ENCODE data around the gene TTLL8. TPM values are rescaled to one million over a fixed set of nuclear protein-coding genes. Genes with fewer than 3 reads are reported as not detected.

TTLL8 gene
- total RNA-seq, 1 donor from 2014 or later = not detected

DNA sequence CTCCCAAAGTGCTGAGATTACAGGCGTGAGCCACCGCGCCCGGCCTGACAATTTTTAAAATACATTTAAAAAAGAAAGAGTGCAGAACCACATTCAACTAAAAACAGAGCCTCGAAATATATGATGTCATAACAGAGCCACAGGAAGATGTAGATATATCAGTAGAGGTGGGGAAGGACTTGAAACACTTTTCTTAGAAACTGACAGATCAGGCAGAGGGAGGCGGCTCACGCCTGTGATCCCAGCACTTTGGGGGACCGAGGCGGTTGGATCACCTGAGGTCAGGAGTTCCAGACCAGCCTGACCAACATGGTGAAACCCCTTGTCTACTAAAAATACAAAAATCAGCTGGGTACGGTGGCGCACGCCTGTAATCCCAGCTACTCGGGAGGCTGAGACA is 20.1 kb upstream of the TTLL8 start:
- Mint-ChIP-seq H3K27me3 (ENCODE audit: insufficient read depth) (peaks cover 8% of the 10 kb centered on the region), H3K9me3 (no peaks in the 10 kb centered on the region), H3K36me3 (ENCODE audit: low read depth) (no peaks in the 10 kb centered on the region), H3K4me3 (no peak overlapping the region), H3K4me1 (ENCODE audit: low read depth) (no peaks in the 10 kb centered on the region), H3K27ac (no peak overlapping the region)
- intact Hi-C loops (cut with micrococcal nuclease) = no loop called here
- DNase-seq (ENCODE audit: low spot score) = no peak

DNA sequence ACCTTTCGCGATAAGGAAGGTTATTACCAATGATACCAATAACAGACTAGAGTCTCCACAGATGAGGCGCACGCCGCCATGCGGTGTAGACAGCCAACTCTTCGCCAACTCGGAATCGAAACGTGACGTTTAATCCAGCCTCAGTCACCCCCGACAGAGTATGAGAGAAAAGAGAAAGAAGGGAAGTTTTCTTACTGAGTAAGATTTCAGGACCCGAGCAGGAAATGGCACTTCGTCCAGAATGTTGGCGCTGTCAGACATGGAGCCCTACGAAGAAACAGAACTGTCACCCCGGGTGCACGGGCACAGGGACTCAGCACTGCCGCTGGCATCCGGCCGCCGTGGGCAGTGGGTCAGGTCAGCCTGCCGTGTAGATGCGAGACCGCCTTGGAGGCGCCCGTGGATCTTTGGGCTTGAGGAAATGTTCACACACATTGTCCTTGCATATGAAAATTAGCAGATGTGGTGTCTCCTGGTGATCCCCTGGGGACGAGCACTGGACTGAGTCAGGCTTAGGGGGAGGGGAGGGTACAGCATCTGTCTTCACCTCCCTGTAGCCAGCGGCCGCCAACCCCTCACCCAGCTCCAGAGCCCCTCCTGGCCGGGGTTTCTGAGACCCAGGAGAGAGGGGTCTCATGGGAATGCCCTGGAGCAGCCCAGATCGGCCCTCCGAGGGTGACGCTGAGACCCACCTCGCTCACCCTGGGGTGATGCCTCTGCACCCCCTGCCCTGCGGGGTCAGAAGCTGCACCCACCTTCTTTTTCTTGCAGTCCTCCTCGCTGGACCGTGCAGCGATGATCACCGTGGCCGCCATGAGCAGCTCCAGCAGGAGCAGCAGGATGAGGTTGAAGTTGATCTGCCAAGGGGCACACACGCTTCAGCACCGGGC is 18.8 kb upstream of the TTLL8 start:
- Mint-ChIP-seq H3K4me3 (no peak overlapping the region), H3K9me3 (no peaks in the 10 kb centered on the region), H3K27ac (no peak overlapping the region), H3K4me1 (ENCODE audit: low read depth) (no peaks in the 10 kb centered on the region), H3K27me3 (ENCODE audit: insufficient read depth) (peaks cover 8% of the 10 kb centered on the region), H3K36me3 (ENCODE audit: low read depth) (no peaks in the 10 kb centered on the region)
- intact Hi-C loops (cut with micrococcal nuclease) = no loop called here
- DNase-seq (ENCODE audit: low spot score) = no peak

GRCh38 chr22:50074551-50075530 is 16.7 kb upstream of the TTLL8 start:
- intact Hi-C loops (cut with micrococcal nuclease) = no loop called here
- H3K9me3 Mint-ChIP-seq = no peaks in the 10 kb centered on the region
- DNase-seq (ENCODE audit: low spot score) = no peak
- no peaks in the 10 kb centered on the region for H3K36me3 Mint-ChIP-seq (ENCODE audit: low read depth)
- no peak overlapping the region for H3K4me3 Mint-ChIP-seq
- H3K4me1 Mint-ChIP-seq (ENCODE audit: low read depth) = no peaks in the 10 kb centered on the region
- no peak overlapping the region for H3K27ac Mint-ChIP-seq
- H3K27me3 Mint-ChIP-seq (ENCODE audit: insufficient read depth) = peaks cover 8% of the 10 kb centered on the region

GRCh38 chr22:50074056-50074455 is 16.0 kb upstream of the TTLL8 start:
- no peaks in the 10 kb centered on the region for H3K9me3 Mint-ChIP-seq
- H3K4me1 Mint-ChIP-seq (ENCODE audit: low read depth) = no peaks in the 10 kb centered on the region
- intact Hi-C loops (cut with micrococcal nuclease) = no loop called here
- no peak for DNase-seq (ENCODE audit: low spot score)
- no peak overlapping the region for H3K27ac Mint-ChIP-seq
- no peak overlapping the region for H3K4me3 Mint-ChIP-seq
- peaks cover 8% of the 10 kb centered on the region for H3K27me3 Mint-ChIP-seq (ENCODE audit: insufficient read depth)
- no peaks in the 10 kb centered on the region for H3K36me3 Mint-ChIP-seq (ENCODE audit: low read depth)

DNA sequence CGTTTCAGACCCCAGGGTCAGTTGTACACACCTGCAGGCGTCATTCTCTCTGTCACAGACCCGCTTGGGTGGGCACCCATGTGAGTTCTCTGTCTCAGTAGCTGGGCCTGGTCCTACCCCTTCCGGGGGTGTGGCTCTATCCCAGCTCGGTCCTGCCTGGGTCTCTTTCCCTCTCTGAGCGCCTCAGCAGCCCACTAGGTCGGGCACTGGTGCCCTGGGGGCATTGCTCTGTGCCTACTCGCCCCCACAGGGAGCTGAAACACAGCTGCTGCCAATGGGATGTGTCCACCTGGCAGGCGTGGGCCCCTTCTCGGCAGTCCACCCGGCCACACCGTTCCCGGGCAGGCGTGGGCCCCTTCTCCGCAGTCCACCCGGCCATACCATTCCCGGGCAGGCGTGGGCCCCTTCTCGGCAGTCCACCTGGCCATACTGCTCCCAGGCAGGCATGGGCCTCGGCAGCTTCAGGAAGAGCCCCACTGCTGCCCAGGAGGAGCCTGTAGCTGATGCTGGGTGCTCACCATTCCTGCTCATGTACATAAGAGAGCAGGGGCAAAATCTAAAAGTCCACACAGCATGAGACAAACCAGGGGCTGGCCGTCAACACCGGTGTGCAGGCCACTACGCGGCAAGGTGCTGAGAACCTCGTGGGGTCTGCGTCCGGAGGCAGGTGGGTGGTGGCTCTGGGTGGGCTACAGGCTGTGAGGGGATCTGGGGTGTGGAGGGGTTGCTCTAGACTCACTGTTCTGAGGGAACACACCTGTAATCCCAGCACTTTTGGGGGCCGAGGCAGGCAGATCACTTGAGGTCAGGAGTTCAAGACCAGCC is 14.8 kb upstream of the TTLL8 start:
- no peak for DNase-seq (ENCODE audit: low spot score)
- intact Hi-C loops (cut with micrococcal nuclease) = no loop called here
- no peaks in the 10 kb centered on the region for H3K4me1 Mint-ChIP-seq (ENCODE audit: low read depth)
- H3K27ac Mint-ChIP-seq = no peak overlapping the region
- H3K9me3 Mint-ChIP-seq = no peaks in the 10 kb centered on the region
- no peaks in the 10 kb centered on the region for H3K36me3 Mint-ChIP-seq (ENCODE audit: low read depth)
- peaks cover 4% of the 10 kb centered on the region for H3K27me3 Mint-ChIP-seq (ENCODE audit: insufficient read depth)
- no peak overlapping the region for H3K4me3 Mint-ChIP-seq

GRCh38 chr22:50072167-50072555 is 14.1 kb upstream of the TTLL8 start:
- Mint-ChIP-seq H3K4me1 (ENCODE audit: low read depth) (no peaks in the 10 kb centered on the region), H3K36me3 (ENCODE audit: low read depth) (no peaks in the 10 kb centered on the region), H3K9me3 (no peaks in the 10 kb centered on the region), H3K27ac (no peak overlapping the region), H3K4me3 (no peak overlapping the region), H3K27me3 (ENCODE audit: insufficient read depth) (peaks cover 4% of the 10 kb centered on the region)
- intact Hi-C loops (cut with micrococcal nuclease) = no loop called here
- DNase-seq (ENCODE audit: low spot score) = no peak

DNA sequence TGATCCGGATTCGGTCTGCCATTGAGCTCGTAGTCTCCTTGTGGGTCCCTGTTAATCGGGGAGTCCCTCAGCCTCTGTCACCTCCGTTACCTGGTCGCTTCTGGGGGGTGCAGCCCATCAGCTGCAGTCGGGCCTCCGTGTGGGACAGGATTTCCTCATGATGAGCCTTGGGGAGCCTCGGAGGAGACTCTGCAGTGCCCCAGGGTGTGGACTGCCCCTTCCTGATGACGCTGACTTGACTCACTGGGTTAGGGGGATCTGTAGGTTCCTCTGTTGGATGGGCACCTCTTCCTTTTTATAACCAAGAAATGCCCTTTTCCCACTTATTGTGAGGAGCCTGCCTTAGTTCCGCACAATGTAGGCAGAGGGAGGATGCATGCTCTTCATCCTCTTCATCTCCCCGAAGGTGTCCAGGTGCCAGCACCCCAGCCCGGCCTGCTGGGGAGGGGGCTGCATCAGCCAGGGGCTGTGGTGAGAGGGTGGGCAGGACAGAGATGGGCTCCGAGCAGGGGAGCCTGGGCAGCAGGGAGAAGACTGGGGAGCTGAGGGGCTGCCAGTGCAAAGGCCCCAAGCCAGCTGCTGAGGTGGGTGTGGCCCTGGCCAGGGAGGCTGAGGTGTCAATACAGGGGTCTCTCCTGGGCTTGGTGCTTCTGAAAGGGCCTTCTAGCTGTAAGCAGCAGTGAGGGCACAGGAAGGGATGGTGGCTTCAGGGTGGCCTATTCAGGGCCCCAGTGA is 13.5 kb upstream of the TTLL8 start:
- no peaks in the 10 kb centered on the region for H3K9me3 Mint-ChIP-seq
- no peaks in the 10 kb centered on the region for H3K36me3 Mint-ChIP-seq (ENCODE audit: low read depth)
- no peak for DNase-seq (ENCODE audit: low spot score)
- H3K4me1 Mint-ChIP-seq (ENCODE audit: low read depth) = no peaks in the 10 kb centered on the region
- H3K4me3 Mint-ChIP-seq = no peak overlapping the region
- intact Hi-C loops (cut with micrococcal nuclease) = no loop called here
- no peak overlapping the region for H3K27ac Mint-ChIP-seq
- H3K27me3 Mint-ChIP-seq (ENCODE audit: insufficient read depth) = peaks cover 3% of the 10 kb centered on the region

DNA sequence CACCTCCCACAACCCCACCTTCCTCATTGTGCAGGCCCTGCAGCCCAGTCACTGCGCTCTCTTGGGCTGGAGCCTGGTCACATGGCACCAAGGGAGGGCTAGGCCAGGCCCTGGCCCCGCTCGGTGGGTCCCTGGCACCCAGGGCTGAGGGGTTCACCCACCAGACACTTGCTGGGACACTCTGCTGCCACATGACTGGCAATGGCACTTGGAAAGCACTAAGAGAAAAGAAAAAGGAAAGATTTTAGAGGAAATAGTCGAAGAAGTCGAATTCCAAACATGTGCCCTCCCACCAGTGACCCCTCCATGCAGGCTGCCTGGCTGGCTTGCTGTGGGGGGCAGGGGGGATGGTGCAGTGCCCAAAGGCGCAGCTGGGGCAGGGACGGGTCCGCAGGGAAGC is 12.3 kb upstream of the TTLL8 start:
- no peaks in the 10 kb centered on the region for H3K36me3 Mint-ChIP-seq (ENCODE audit: low read depth)
- intact Hi-C loops (cut with micrococcal nuclease) = no loop called here
- H3K4me3 Mint-ChIP-seq = no peak overlapping the region
- H3K4me1 Mint-ChIP-seq (ENCODE audit: low read depth) = no peaks in the 10 kb centered on the region
- no peaks in the 10 kb centered on the region for H3K27me3 Mint-ChIP-seq (ENCODE audit: insufficient read depth)
- no peak overlapping the region for H3K27ac Mint-ChIP-seq
- no peaks in the 10 kb centered on the region for H3K9me3 Mint-ChIP-seq
- no peak for DNase-seq (ENCODE audit: low spot score)

DNA sequence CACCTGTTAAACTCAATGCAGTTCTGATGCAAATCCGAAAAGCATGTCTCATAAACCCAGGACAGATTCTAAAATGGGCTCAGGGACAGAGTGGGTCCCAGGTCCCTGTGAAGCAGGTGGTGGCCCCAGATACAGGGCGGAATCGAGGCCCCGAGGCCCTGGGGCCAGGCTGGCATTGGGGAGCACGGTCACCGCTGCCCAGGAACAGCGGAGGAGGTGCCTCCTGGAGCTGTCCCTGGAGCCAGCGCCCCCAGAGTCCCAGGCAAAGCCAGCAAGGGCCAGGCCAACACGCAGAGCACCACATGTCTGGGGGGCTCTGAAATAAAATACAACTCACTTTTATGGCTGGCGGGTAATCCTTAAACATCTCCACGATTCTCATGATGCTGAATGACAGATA is 10.0 kb upstream of the TTLL8 start:
- H3K4me3 Mint-ChIP-seq = no peak overlapping the region
- H3K4me1 Mint-ChIP-seq (ENCODE audit: low read depth) = no peaks in the 10 kb centered on the region
- no peaks in the 10 kb centered on the region for H3K36me3 Mint-ChIP-seq (ENCODE audit: low read depth)
- no peaks in the 10 kb centered on the region for H3K27me3 Mint-ChIP-seq (ENCODE audit: insufficient read depth)
- DNase-seq (ENCODE audit: low spot score) = no peak
- intact Hi-C loops (cut with micrococcal nuclease) = no loop called here
- no peak overlapping the region for H3K27ac Mint-ChIP-seq
- no peaks in the 10 kb centered on the region for H3K9me3 Mint-ChIP-seq

DNA sequence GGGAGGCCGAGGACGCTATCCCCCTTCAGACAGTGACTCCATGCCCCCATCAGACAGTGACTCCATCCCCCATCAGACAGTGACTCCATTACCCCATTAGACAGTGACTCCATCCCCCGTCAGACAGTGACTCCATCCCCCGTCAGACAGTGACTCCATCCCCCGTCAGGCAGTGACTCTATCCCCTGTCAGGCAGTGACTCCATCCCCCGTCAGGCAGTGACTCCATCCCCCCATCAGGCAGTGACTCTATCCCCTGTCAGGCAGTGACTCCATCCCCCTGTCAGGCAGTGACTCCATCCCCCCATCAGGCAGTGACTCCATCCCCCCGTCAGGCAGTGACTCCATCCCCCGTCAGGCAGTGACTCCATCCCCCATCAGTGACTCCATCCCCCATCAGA is 9.1 kb upstream of the TTLL8 start:
- Mint-ChIP-seq H3K27me3 (ENCODE audit: insufficient read depth) (no peaks in the 10 kb centered on the region), H3K4me1 (ENCODE audit: low read depth) (no peaks in the 10 kb centered on the region), H3K4me3 (no peak overlapping the region), H3K9me3 (no peaks in the 10 kb centered on the region), H3K27ac (no peak overlapping the region), H3K36me3 (ENCODE audit: low read depth) (no peaks in the 10 kb centered on the region)
- no peak for DNase-seq (ENCODE audit: low spot score)
- intact Hi-C loops (cut with micrococcal nuclease) = no loop called here

- H3K36me3 Mint-ChIP-seq (ENCODE audit: low read depth) = no peaks in the 10 kb centered on the region
- H3K9me3 Mint-ChIP-seq = no peaks in the 10 kb centered on the region
- no peak for DNase-seq (ENCODE audit: low spot score)
- H3K4me3 Mint-ChIP-seq = no peak overlapping the region
- no peaks in the 10 kb centered on the region for H3K4me1 Mint-ChIP-seq (ENCODE audit: low read depth)
- H3K27ac Mint-ChIP-seq = no peak overlapping the region
- peaks cover 6% of the 10 kb centered on the region for H3K27me3 Mint-ChIP-seq (ENCODE audit: insufficient read depth)
- intact Hi-C loops (cut with micrococcal nuclease) = no loop called here
Measured at GRCh38 chr22:50064453-50064852, 6.4 kb upstream of the TTLL8 start.
